Liver (tissue), 9 donors: ENCODE measurements around the gene COL3A1. TPM values are rescaled to one million over a fixed set of nuclear protein-coding genes. Genes with fewer than 3 reads are reported as not detected.

Experiments
- DNase-seq: peaks from one replicate; pipeline ENCODE4 v3.0.0-alpha.2; 2017; ENCODE audit warnings: low spot score
- H3K27ac ChIP-seq, 2 donors: one replicate each; pipeline ENCODE4 v1.7.0; 2013; ENCODE audit warnings: inconsistent platforms in 2 of 2, low read length in 2 of 2, control low read depth in 1 of 2, low read depth in 1 of 2, mild to moderate bottlenecking in 1 of 2
- H3K27me3 ChIP-seq, 4 donors: one replicate each; pipeline versions ENCODE4 v1.6.1 to v1.7.0; 2013; ENCODE audit warnings: low read length in 3 of 4, inconsistent platforms in 1 of 4, mild to moderate bottlenecking in 1 of 4, moderate library complexity in 1 of 4; ENCODE audit not compliant: control insufficient read depth in 4 of 4, insufficient read depth in 4 of 4
- H3K36me3 ChIP-seq, 4 donors: one replicate each; pipeline versions ENCODE4 v1.6.1 to v1.7.0; 2013; ENCODE audit warnings: low read length in 3 of 4, mild to moderate bottlenecking in 3 of 4, low read depth in 1 of 4, moderate library complexity in 1 of 4; ENCODE audit not compliant: control insufficient read depth in 4 of 4, insufficient read depth in 3 of 4
- H3K4me1 ChIP-seq, 4 donors: one replicate each; pipeline versions ENCODE4 v1.6.1 to v1.7.0; 2013; ENCODE audit warnings: low read length in 3 of 4, mild to moderate bottlenecking in 3 of 4, moderate library complexity in 1 of 4; ENCODE audit not compliant: control insufficient read depth in 4 of 4, insufficient read depth in 4 of 4
- H3K4me3 ChIP-seq, 3 donors: one replicate each; pipeline versions ENCODE4 v1.6.1 to v1.7.0; 2013; ENCODE audit warnings: low read length in 3 of 3, control low read depth in 1 of 3, low read depth in 1 of 3, mild to moderate bottlenecking in 1 of 3
- H3K9ac ChIP-seq, 2 donors: one replicate each; pipeline ENCODE4 v1.7.0; 2013; ENCODE audit warnings: low read length in 2 of 2, mild to moderate bottlenecking in 2 of 2, moderate library complexity in 2 of 2, control low read depth in 1 of 2, low read depth in 1 of 2
- H3K9me3 ChIP-seq, 4 donors: one replicate each; pipeline versions ENCODE4 v1.6.1 to v1.7.0; 2013; ENCODE audit warnings: low read length in 3 of 4; ENCODE audit not compliant: control insufficient read depth in 4 of 4
- EGR1 ChIP-seq, 2 donors: IDR thresholded peaks; 2 replicates each; pipeline ENCODE4 v1.6.1; 2016 to 2018; ENCODE audit warnings: antibody characterized with exemption in 2 of 2, low read depth in 2 of 2
- FOXA1 ChIP-seq: IDR thresholded peaks from 2 replicates; pipeline ENCODE4 v1.6.1; 2016; ENCODE audit warnings: antibody characterized with exemption
- FOXA2 ChIP-seq: IDR thresholded peaks from 2 replicates; pipeline ENCODE4 v1.6.1; 2016; ENCODE audit warnings: antibody characterized with exemption
- GABPA ChIP-seq, 2 donors: IDR thresholded peaks in 1 of 2; conservative IDR thresholded peaks in 1 of 2; 2 replicates each; pipeline ENCODE4 v1.6.1; 2016; ENCODE audit warnings: antibody characterized with exemption in 2 of 2, mild to moderate bottlenecking in 1 of 2, moderate library complexity in 1 of 2
- HNF4A ChIP-seq, 2 donors: conservative IDR thresholded peaks; 2 replicates each; pipeline ENCODE4 v1.6.1; 2016; ENCODE audit warnings: antibody characterized with exemption in 2 of 2, mild to moderate bottlenecking in 2 of 2
- HNF4G ChIP-seq: IDR thresholded peaks from 2 replicates; pipeline ENCODE4 v1.6.1; 2016; ENCODE audit warnings: antibody characterized with exemption
- JUND ChIP-seq, 2 donors: IDR thresholded peaks; 2 replicates each; pipeline ENCODE4 v1.6.1; 2016; ENCODE audit warnings: antibody characterized with exemption in 2 of 2
- NR2F2 ChIP-seq: IDR thresholded peaks from 2 replicates; pipeline ENCODE4 v1.6.1; 2016; ENCODE audit warnings: antibody characterized with exemption
- RAD21 ChIP-seq, 2 donors: IDR thresholded peaks; 2 replicates each; pipeline ENCODE4 v1.6.1; 2016; ENCODE audit warnings: antibody characterized with exemption in 2 of 2, mild to moderate bottlenecking in 2 of 2
- RXRA ChIP-seq, 2 donors: IDR thresholded peaks; 2 replicates each; pipeline ENCODE4 v1.6.1; 2017 to 2018; ENCODE audit warnings: antibody characterized with exemption in 2 of 2, mild to moderate bottlenecking in 1 of 2
- SP1 ChIP-seq: IDR thresholded peaks from 2 replicates; pipeline ENCODE4 v1.6.1; 2018; ENCODE audit warnings: antibody characterized with exemption, mild to moderate bottlenecking
- YY1 ChIP-seq: IDR thresholded peaks from 2 replicates; pipeline ENCODE4 v1.6.1; 2016; ENCODE audit warnings: antibody characterized with exemption, mild to moderate bottlenecking
- polyA plus RNA-seq, 2 donors: library from polyadenylated mRNA; stranded (reverse) in 1 of 2; unstranded in 1 of 2; fragments of 200-250 nt in 1 of 2; fragments of >200 nt in 1 of 2; fragmentation: Nextera tagmentation in 1 of 2; extraction: Ambion mirVana in 1 of 2; gene quantifications; one replicate each; pipeline versions ENCODE4 v1.2.1 to v1.2.3, GENCODE V29; 2013 to 2015
- total RNA-seq, 2 donors: library from RNA; depleted of rRNA; stranded (reverse); fragments of >200 nt; gene quantifications; one replicate each; pipeline ENCODE4 v1.2.3, GENCODE V29; 2014
- TF ChIP-seq, protein P1 (sequence below): fragments of 150-350 bp; IDR thresholded peaks from 2 replicates; pipeline ENCODE4 v1.5.1; 2017; ENCODE audit warnings: improper control_type of control experiment, low read depth, low read length; ENCODE audit not compliant: missing input control
- TF ChIP-seq, protein P2 (sequence below): IDR thresholded peaks from 2 replicates; pipeline ENCODE4 v1.6.1; 2016; ENCODE audit warnings: antibody characterized with exemption, mild to moderate bottlenecking
- TF ChIP-seq, protein P3 (sequence below): IDR thresholded peaks from 2 replicates; pipeline ENCODE4 v1.6.1; 2016; ENCODE audit warnings: antibody characterized with exemption
- TF ChIP-seq, protein P4 (sequence below): IDR thresholded peaks from 2 replicates; pipeline ENCODE4 v1.6.1; 2016; ENCODE audit warnings: antibody characterized with exemption
- donor health status: healthy.
- donor health status: healthy.
- donor health status: healthy.
- donor health status: healthy.
- donor health status: healthy.

The COL3A1 gene
- total and polyA plus RNA-seq, 4 donors: 21.4 to 207 (median 93.3) TPM

DNA sequence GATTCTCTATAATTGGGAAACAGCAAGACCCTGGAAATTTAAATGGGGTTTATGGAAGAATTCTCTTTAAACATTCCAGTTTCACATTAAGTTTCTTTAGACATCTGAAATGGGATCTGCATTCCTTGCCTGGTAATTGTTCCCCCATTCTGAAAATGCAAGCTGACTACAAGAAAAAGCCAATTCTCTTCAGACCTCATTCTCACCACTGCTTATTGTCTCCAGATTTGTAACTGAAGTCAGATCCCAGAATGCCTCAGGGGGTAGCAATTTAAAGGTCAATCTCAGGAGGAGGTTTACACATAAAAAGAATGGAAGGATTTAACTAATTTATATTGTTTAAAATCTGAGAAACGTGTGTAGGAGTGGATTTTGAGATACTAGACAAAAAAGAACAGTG is 41.2 kb downstream of the COL3A1 start (continued):
- TF ChIP-seq, protein P1, sequence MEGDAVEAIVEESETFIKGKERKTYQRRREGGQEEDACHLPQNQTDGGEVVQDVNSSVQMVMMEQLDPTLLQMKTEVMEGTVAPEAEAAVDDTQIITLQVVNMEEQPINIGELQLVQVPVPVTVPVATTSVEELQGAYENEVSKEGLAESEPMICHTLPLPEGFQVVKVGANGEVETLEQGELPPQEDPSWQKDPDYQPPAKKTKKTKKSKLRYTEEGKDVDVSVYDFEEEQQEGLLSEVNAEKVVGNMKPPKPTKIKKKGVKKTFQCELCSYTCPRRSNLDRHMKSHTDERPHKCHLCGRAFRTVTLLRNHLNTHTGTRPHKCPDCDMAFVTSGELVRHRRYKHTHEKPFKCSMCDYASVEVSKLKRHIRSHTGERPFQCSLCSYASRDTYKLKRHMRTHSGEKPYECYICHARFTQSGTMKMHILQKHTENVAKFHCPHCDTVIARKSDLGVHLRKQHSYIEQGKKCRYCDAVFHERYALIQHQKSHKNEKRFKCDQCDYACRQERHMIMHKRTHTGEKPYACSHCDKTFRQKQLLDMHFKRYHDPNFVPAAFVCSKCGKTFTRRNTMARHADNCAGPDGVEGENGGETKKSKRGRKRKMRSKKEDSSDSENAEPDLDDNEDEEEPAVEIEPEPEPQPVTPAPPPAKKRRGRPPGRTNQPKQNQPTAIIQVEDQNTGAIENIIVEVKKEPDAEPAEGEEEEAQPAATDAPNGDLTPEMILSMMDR: no peak
- TF ChIP-seq SP1: no peak

DNA sequence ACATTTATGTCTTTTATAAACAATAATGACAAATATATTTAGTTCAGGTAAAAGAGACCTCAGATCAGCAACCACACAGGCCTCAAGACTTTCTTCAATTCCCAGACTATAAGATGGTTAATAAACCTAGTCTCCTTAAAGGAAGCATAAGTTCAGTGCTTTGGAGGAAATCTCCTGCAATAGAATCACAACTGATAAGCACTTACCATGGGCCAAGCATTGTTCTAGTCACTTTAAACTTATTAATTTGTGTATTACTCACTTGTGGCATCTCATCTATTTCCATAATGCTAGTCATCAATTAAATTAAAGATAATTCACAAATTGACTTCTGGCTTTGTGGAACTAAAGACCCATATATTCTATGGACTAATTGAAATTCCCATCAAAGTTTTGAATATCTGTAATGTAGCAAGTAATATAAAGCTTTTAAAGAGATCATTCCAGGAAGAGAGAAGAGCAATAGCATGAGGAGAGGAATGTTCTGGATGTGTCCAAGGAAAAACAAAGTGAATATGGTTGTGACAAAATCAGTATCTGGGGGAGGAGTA is 42.2 kb downstream of the COL3A1 start:
- DNase-seq: no peak
- Histone ChIP-seq H3K27me3 (no peaks in the 10 kb centered on the region), H3K27ac (no peak overlapping the region), H3K9me3 (no peaks in the 10 kb centered on the region), H3K4me1 (no peaks in the 10 kb centered on the region), H3K4me3 (no peak overlapping the region), H3K36me3 (no peaks in the 10 kb centered on the region), H3K9ac (no peak overlapping the region)
- TF ChIP-seq FOXA1 (no peak), NR2F2 (no peak), RAD21 (IDR thresholded peaks at IDR 0.05) (no peak)
- TF ChIP-seq, protein P2, sequence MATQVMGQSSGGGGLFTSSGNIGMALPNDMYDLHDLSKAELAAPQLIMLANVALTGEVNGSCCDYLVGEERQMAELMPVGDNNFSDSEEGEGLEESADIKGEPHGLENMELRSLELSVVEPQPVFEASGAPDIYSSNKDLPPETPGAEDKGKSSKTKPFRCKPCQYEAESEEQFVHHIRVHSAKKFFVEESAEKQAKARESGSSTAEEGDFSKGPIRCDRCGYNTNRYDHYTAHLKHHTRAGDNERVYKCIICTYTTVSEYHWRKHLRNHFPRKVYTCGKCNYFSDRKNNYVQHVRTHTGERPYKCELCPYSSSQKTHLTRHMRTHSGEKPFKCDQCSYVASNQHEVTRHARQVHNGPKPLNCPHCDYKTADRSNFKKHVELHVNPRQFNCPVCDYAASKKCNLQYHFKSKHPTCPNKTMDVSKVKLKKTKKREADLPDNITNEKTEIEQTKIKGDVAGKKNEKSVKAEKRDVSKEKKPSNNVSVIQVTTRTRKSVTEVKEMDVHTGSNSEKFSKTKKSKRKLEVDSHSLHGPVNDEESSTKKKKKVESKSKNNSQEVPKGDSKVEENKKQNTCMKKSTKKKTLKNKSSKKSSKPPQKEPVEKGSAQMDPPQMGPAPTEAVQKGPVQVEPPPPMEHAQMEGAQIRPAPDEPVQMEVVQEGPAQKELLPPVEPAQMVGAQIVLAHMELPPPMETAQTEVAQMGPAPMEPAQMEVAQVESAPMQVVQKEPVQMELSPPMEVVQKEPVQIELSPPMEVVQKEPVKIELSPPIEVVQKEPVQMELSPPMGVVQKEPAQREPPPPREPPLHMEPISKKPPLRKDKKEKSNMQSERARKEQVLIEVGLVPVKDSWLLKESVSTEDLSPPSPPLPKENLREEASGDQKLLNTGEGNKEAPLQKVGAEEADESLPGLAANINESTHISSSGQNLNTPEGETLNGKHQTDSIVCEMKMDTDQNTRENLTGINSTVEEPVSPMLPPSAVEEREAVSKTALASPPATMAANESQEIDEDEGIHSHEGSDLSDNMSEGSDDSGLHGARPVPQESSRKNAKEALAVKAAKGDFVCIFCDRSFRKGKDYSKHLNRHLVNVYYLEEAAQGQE: no peak

DNA sequence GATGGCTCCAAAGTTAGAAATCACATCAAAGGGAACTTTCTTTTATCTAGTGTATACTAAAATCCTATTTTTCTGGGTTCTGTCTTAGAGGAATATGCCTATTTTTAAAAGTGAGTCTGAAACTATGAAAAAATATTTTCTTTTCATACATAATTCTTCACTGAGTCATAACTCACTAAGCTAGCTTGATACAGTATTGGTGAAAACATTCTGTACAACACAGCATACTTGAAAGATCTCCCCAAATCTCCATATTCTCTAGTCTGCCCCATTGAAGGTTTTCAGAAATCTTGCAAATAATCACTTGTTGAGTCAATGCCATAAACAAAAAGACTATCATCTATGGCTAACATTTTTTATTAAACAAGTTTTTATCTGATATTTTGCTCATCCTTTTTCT is 44.5 kb downstream of the COL3A1 start:
- DNase-seq: no peak
- Histone ChIP-seq H3K4me1 (no peaks in the 10 kb centered on the region), H3K36me3 (no peaks in the 10 kb centered on the region), H3K27ac (no peak overlapping the region), H3K27me3 (no peaks in the 10 kb centered on the region), H3K9me3 (no peaks in the 10 kb centered on the region), H3K9ac (no peak overlapping the region), H3K4me3 (no peak overlapping the region)
- TF ChIP-seq HNF4A (conservative IDR thresholded peaks at IDR 0.05) (no peak), EGR1 (IDR thresholded peaks at IDR 0.05; ENCODE audit: low read depth in 2 of 2) (no peak), HNF4G (no peak), FOXA2 (no peak), FOXA1 (no peak), RXRA (IDR thresholded peaks at IDR 0.05) (no peak), JUND (IDR thresholded peaks at IDR 0.05) (no peak), GABPA (IDR thresholded peaks at IDR 0.05 in 1 of 2, conservative IDR thresholded peaks at IDR 0.05 in 1 of 2) (no peak), SP1 (no peak), RAD21 (IDR thresholded peaks at IDR 0.05) (no peak), NR2F2 (no peak), YY1 (no peak)
- TF ChIP-seq, protein P1: no peak
- TF ChIP-seq, protein P3, sequence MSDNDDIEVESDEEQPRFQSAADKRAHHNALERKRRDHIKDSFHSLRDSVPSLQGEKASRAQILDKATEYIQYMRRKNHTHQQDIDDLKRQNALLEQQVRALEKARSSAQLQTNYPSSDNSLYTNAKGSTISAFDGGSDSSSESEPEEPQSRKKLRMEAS: no peak
- TF ChIP-seq, protein P2: no peak
- TF ChIP-seq, protein P4, sequence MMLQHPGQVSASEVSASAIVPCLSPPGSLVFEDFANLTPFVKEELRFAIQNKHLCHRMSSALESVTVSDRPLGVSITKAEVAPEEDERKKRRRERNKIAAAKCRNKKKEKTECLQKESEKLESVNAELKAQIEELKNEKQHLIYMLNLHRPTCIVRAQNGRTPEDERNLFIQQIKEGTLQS: no peak
